Stimulated activated CD4-positive, alpha-beta T cell treated with anti-CD3 and anti-CD28 coated beads, Interleukin-1b, Interleukin-23, amount 100 ng/mL, for 1 hour (primary cell): Measurements from ENCODE around the gene SLX4.
"Not testable (repeated sequence)": the region's sequence is repeated elsewhere in the genome, so short reads cannot be mapped to it uniquely, and the experiment has no call there.

Experiments used
- DNase-seq, 2 donors: peaks; one replicate each; pipeline ENCODE4 v3.0.0-alpha.2; 2020; ENCODE audit warnings: low read depth in 2 of 2

Gene SLX4

GRCh38 chr16:3611146-3611975 is at the start of gene SLX4:
Gene SLX4, minus strand, starts transcription at chr16:3611606. Its CDS starts 2,642 bp downstream, at chr16:3608964.
- peak; percentile 73 to 86 for DNase-seq

GRCh38 chr16:3659251-3659650 is 47.8 kb upstream of the SLX4 start:
- no peak for DNase-seq

GRCh38 chr16:3656491-3657468 is 45.4 kb upstream of the SLX4 start:
- no peak for DNase-seq

GRCh38 chr16:3656160-3656490 is 44.7 kb upstream of the SLX4 start:
- not testable (repeated sequence) for DNase-seq

GRCh38 chr16:3655396-3656159 is 44.2 kb upstream of the SLX4 start:
- DNase-seq, result no peak

GRCh38 chr16:3655030-3655395 is 43.6 kb upstream of the SLX4 start:
- DNase-seq, result no peak

- peak in 1 of 2 donors; percentile 20 for DNase-seq
These were observed 43.0 kb upstream of the SLX4 start, which contains the start of gene DNASE1 for GRCh38 chr16:3654249-3654991. Gene DNASE1, plus strand, starts transcription at chr16:3654691. Its CDS starts 683 bp downstream, at chr16:3655374.

- no peak for DNase-seq
These were observed 41.2 kb upstream of the SLX4 start for GRCh38 chr16:3652373-3653195.

- no peak for DNase-seq
These were observed 40.3 kb upstream of the SLX4 start for GRCh38 chr16:3651461-3652372.

GRCh38 chr16:3650631-3651265 is 39.3 kb upstream of the SLX4 start:
- DNase-seq, result no peak

- no peak for DNase-seq
These were observed 35.0 kb upstream of the SLX4 start for GRCh38 chr16:3646348-3646920.

- DNase-seq, result no peak
These were observed 34.3 kb upstream of the SLX4 start for GRCh38 chr16:3645504-3646347.

- DNase-seq, result no peak
These were observed 33.7 kb upstream of the SLX4 start for GRCh38 chr16:3645108-3645503.

- no peak for DNase-seq
These were observed 31.8 kb upstream of the SLX4 start for GRCh38 chr16:3643095-3643730.

- no peak for DNase-seq
These were observed 31.1 kb upstream of the SLX4 start for GRCh38 chr16:3642397-3643094.

GRCh38 chr16:3641801-3642396 is 30.5 kb upstream of the SLX4 start:
- DNase-seq, result no peak
